Stimulated activated CD8-positive, alpha-beta memory T cell treated with anti-CD3 and anti-CD28 coated beads, Interleukin-15, amount 100 ng/mL, for 1 hour (primary cell): ENCODE measurements around the gene CD79A.
"Not testable (repeated sequence)": the region's sequence is repeated elsewhere in the genome, so short reads cannot be mapped to it uniquely, and the experiment has no call there.

ENCODE experiments used
- DNase-seq: peaks from one replicate; pipeline ENCODE4 v3.0.0-alpha.2; 2020; ENCODE audit warnings: low read depth

Gene CD79A

GRCh38 chr19:41863209-41863931, 13.7 kb upstream of the CD79A start:
- DNase-seq = no peak

DNA sequence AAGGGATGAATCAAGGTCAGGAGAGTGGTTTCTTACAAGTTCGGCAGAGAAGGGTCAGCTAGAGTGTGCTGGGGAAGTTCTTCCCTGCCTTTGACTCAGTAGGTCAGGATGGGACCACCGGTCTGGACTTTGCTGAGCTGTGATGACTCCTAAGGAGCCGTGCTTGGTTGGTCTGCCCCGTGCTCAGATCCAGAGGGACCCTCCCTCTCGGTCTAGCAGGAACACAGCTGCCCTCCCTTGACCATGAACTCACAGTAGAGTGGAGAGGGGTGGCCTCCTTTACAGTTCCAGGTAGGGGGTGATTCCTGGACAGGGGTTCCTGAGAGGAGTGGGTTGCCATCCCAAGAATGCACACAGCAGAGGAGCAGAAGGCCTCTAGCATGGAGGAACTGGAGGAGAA, 12.7 kb upstream of the CD79A start:
- DNase-seq = no peak

DNA sequence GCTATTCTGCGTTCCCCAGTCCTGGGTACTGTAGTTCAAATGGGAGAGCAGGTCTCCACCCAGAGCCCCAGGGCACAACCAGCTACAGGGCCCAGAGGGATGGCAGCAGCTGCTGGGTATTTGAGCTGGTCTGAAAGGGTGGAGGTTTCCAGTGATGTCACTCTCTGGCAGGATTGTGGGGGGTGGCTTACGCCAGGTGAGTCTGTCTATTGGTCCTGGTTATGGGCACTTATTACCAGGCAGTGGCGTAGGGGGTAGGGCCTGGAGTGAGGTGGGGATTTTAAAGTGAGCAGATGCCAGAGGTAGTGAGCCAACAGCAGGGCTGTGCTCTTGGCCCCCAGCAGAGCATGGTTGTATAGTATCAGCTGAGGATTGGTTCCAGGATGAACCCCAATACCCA, 10.8 kb upstream of the CD79A start:
- DNase-seq = no peak

GRCh38 chr19:41868120-41868988, 8.7 kb upstream of the CD79A start:
- no peak for DNase-seq

GRCh38 chr19:41868989-41869300, 8.1 kb upstream of the CD79A start:
- no peak for DNase-seq

DNA sequence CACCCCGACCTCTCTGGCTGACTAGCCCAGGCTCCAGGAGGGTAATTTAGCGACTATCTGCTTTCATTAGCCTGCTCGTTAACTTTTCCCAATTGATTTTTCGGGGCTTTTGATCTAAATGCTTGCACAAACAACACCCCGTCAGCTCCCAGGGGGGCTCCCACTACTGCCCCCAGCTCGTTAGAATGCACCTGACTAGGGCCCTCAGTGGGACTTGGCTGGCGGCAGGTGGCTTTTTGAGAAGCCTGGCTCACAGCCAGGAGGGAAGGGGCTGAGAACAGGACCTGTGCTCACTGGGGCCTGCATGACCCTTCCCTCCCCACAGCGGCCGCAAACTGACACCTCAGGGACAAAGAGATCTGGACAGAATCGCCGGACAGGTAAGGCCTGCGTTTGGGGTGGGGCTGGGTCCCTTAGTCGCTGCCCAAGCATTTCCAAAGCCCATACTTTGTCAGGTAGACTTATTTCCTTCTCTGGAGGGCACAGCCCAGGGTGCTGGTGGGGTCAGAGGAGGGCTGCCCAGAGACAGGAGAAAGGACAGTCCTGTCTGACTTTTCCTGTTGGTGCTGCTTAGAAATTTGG, 7.6 kb upstream of the CD79A start:
- DNase-seq = no peak

- no peak for DNase-seq
These were observed 6.6 kb upstream of the CD79A start for GRCh38 chr19:41870401-41870873.

DNA sequence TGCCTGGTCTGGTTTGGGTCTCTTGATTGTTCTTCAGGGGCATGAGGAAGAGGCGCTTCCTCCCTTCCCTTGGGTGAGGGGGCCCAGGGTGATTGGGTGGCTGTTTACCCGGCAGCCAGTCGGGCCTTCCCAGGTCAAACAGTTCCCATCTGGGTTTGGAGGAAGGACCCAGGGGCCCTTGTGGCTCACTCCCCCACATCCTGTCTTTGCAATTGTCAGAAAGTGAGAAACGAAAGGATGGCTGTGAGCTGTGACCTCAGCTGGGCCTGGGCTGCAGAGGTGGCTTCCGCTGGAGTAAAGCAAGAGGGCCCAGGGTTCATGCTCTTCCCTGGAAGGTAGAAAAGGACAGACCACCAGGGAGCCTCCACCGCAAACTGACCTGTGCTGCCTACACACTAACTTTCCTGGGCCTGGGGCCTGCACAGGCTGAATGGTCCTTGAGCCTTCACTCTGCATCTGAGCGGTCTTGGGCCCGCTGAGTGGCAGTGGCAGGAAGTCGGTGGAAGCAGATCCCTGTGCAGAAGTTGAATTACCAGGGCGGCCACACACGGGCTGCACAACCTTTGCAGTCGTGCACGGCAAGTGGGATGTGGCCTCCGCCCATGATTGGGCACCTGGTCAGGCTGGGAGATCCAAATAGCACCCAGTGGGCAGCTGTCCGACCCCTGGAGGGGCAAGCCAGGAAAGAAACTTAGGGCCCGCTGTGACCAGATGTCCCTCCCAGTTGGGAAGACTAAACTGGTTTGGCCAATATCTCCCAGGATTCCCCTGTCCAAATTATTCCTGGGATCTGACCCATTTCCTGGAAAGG, 5.3 kb upstream of the CD79A start:
- DNase-seq = no peak

DNA sequence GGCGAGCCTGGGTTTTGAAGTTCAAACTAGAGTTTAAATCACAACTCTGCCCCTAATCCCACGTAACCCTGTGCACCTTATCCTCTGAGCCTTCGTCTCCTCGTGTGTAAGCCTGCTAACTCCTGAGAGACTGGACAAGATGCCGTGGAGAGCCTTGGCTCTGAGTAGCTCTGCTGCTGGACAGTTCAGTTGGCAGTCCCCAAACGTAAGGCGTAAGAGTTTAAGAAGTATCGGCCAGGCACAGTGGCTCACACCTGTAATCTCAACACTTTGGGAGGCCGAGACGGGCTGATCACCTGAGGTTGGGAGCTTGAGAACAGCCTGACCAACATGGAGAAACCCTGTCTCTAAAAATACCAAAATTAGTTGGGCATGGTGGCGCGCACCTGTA, 4.7 kb upstream of the CD79A start:
- DNase-seq = no peak

- DNase-seq = peak; percentile 44
These were observed 4.1 kb upstream of the CD79A start for GRCh38 chr19:41872775-41873647.

- DNase-seq = not testable (repeated sequence)
These were observed 1.1 kb upstream of the CD79A start for GRCh38 chr19:41875973-41876372.

DNA sequence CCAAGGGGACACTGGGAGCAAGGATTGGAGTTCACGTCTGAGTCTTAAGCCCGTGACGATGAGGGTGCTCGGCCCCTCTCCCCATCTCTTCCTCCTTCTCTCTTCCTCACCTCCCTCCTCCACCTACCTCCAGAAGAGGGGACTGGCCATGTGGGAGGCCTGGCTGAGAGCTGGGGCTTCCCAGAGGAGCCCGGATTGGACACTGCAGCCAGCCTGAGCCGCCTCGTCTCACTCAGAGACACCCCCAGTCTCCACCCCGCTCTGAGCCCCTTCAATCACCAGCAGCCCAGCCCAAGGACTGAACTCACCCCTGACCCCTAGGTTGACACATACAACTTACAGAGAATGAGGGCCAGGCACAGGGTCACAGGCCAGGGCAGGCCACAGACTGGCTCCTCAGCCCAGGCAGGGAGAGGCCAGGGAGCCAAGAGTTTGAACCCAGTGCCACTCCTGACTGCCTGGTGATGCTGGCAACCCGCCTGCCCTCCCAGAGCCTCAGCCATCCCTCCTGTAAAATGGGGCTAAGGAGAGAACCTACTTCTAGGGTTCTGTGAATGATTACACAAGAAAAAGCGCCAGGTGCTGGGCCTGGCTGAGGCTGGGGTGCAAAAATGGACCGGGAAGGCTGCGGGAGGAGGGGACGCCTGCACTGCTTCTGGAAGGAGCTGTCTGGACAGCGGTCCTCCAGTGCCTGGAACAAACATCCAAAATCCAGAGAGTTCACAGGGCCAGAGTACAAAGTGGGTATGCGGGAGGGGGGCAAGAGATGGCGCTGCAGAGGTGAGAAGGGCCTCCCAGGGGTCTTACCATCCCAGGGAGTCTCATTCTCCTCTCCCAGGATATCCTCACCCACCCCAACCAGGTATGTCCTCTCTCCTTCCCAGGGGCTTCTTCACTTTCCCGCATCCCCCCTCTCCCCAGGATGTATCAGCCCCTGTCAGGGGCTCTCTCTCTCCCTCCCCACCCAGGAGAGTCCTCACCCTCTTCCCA, 1.1 kb downstream of the CD79A start:
- DNase-seq = no peak

- no peak for DNase-seq
These were observed 2.0 kb downstream of the CD79A start for GRCh38 chr19:41879080-41879479.

DNA sequence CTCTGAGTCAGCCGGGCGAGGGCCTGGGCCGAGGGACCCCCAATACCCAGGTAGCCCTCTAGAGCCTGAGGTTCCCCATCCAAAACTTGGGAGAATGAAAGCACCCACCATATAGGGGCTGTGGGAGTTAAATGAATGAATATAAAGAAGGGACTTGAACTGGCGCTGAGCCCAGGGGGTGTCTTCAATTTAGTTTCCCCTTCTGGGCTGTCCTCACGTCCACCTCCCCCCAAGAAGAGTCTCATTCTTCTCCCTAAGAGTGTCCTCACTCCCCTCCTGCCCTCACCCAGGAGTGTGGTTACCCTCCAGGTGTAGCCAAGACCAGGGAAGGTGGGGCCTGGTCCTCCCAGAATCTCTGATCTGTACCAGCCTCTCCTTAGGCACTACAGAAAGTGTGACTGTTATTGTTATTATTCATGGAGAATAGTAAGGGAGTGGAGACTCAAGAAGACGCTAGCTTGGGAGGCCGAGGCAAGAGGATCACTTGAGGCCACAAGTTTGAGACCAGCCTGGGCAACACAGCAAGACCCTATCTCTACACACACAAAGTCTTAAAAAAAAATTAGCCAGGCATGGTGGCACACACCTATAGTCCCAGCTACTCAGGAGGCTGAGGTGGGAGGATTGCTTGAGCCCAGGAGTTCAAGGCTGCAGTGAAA, 2.7 kb downstream of the CD79A start:
- no peak for DNase-seq

DNA sequence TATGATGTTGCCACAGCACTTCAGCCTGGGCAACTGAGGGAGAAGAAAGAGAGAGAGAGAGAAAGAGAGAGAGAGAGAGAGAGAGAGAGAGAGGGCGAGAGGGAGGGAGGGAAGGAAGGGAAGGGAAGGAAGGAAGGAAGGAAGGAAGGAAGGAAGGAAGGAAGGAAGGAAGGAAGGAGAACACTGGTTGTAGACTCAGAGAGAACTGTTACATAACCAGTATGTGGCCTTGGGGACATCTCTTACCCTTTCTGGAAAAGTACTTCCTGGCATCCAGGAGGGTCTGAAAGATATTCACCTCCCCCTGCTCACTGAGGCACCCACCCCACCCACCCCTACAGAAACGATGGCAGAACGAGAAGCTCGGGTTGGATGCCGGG, 3.2 kb downstream of the CD79A start:
- DNase-seq = no peak

DNA sequence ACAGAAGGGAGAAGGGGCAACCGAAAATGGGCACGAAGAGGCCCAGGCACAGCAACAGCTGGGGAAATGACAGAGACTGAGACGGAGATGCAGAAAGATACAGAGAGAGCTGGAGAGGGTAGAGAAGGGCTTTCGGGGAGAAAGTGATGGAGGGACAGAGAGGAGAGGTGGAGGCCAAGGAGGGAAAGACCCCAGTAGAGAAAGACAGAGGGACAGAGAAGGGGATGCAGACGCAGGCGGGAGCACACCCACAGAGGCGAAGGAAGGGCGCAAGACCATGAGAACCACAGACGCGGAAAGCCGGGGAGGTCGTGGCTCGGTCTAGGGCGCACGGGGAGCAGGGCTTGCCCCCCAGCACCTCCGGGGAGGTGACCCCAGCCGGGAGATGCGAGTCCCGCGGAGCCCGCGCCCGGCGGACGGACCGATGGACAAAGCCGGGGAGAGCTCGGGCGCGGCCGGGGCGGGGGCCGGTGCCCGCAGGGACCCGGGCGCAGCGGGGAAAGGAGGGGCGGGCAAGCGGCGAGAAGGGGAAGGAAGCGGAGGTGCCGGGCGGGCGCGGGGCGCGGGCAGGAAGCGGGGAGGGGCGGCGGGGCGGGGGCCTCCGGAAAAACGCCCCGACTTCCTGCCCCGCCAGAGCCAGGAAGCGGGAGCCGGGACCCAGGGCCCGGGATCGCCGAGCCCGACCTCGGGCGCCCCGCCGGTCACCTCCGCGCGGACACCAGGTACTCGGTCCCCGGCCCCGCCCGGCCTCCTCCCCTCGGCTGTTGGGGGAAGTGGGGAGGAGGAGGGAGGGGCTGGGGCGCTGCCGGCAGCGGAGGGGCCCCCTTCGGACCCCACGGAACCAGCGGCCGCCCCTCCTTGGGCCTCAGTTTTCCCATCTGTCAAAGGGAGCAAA, 5.7 kb downstream of the CD79A start, which contains the start of gene ARHGEF1:
TSS of gene ARHGEF1 (plus strand) at position 617 of the 895 bp plus-strand sequence. CDS start 4,899 bp downstream, outside the sequence.
- DNase-seq = no peak

GRCh38 chr19:41883463-41883820, 6.4 kb downstream of the CD79A start:
- no peak for DNase-seq
